ENCODE data around the gene SGK1.

DNA sequence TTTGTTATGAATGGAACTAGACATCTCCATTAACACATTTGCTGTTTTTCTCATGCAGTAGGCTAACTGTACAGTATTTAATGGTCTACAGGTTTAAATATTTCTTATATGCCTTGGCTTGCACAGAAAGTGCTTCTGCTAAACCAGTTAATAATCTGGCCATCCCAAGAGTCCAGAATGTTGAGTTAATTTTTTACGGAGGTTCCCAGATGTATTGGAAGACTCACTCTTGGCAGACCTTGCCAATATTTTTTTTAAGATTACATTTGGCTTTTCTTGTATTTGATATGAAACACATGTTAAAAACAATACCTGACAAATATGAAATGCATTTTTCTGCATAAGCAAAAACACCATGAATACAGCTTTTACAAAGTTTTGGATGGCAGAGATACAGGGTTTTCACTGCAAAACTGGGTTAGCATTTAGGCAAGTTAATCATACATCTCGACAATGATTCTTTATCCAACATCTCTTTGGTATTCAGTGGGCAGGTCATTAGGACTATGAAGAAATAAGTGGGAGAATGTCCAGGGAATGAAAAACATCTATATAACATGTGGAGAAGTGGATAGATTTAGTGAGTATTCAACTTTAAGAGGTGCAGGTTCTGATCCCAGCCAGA, 94.0 kb downstream of the SGK1 start:
- TF ChIP-seq, protein P1, sequence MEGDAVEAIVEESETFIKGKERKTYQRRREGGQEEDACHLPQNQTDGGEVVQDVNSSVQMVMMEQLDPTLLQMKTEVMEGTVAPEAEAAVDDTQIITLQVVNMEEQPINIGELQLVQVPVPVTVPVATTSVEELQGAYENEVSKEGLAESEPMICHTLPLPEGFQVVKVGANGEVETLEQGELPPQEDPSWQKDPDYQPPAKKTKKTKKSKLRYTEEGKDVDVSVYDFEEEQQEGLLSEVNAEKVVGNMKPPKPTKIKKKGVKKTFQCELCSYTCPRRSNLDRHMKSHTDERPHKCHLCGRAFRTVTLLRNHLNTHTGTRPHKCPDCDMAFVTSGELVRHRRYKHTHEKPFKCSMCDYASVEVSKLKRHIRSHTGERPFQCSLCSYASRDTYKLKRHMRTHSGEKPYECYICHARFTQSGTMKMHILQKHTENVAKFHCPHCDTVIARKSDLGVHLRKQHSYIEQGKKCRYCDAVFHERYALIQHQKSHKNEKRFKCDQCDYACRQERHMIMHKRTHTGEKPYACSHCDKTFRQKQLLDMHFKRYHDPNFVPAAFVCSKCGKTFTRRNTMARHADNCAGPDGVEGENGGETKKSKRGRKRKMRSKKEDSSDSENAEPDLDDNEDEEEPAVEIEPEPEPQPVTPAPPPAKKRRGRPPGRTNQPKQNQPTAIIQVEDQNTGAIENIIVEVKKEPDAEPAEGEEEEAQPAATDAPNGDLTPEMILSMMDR (IDR thresholded peaks at IDR 0.05), result no peak
- no peak for TF ChIP-seq POLR2A (IDR thresholded peaks at IDR 0.05)
